Right lobe of liver (tissue), 4 donors: ENCODE results near the gene PRKCZ.

Experiments used
- CTCF ChIP-seq, 4 donors: fragments of 200-600 bp in 3 of 4; fragments of 450-650 bp in 1 of 4; IDR thresholded peaks; one replicate each; pipeline versions ENCODE4 v1.5.1 to v1.8.0; 2016 to 2022; ENCODE audit warnings: antibody characterized with exemption in 4 of 4, mild to moderate bottlenecking in 2 of 4
- POLR2A ChIP-seq: fragments of 450-650 bp; IDR thresholded peaks from one replicate; pipeline ENCODE4 v1.6.1; 2017; ENCODE audit warnings: antibody characterized with exemption, mild to moderate bottlenecking
- donor health status: DM: no; HTN: no; CAD: no.
- donor health status: DM: no; HTN: no; CAD: no.
- donor health status: DM: no; HTN: yes; CAD: no.

- TF ChIP-seq POLR2A, result no peak
- TF ChIP-seq CTCF (IDR thresholded peaks at IDR 0.05), result no peak
These were observed 80.7 kb downstream of the PRKCZ start for GRCh38 chr1:2130871-2131289.
